Activated naive CD4-positive, alpha-beta T cell treated with anti-CD3 and anti-CD28 coated beads, Interleukin-2, amount 10 ng/mL, durations not matched to agents 7 days and 5 days (primary cell): ENCODE results near the gene LIPT2.

Experiments
- CTCF ChIA-PET: fragments of 350-600 bp; sonication (Branson Sonifier 250); formaldehyde crosslinking; loops from one replicate; lab custom pipeline; 2021; ENCODE audit warnings: antibody characterized with exemption; lab: Charles Lee
- DNase-seq: peaks from one replicate; pipeline ENCODE4 v3.0.0-alpha.2; 2020
- H3K27ac Mint-ChIP-seq: one replicate; pipeline ENCODE4 v1.8.0; 2021; ENCODE audit warnings: mild to moderate bottlenecking, moderate library complexity, mixed read lengths
- H3K27me3 Mint-ChIP-seq: one replicate; pipeline ENCODE4 v1.8.0; 2021; ENCODE audit warnings: mild to moderate bottlenecking, mixed read lengths
- H3K36me3 Mint-ChIP-seq: one replicate; pipeline ENCODE4 v1.8.0; 2021; ENCODE audit warnings: mixed read lengths
- H3K4me1 Mint-ChIP-seq: one replicate; pipeline ENCODE4 v1.8.0; 2021; ENCODE audit warnings: mixed read lengths
- H3K4me3 Mint-ChIP-seq: one replicate; pipeline ENCODE4 v1.8.0; 2021; ENCODE audit warnings: mild to moderate bottlenecking, moderate library complexity, mixed read lengths
- H3K9me3 Mint-ChIP-seq: one replicate; pipeline ENCODE4 v1.8.0; 2021; ENCODE audit warnings: mixed read lengths

LIPT2 gene

DNA sequence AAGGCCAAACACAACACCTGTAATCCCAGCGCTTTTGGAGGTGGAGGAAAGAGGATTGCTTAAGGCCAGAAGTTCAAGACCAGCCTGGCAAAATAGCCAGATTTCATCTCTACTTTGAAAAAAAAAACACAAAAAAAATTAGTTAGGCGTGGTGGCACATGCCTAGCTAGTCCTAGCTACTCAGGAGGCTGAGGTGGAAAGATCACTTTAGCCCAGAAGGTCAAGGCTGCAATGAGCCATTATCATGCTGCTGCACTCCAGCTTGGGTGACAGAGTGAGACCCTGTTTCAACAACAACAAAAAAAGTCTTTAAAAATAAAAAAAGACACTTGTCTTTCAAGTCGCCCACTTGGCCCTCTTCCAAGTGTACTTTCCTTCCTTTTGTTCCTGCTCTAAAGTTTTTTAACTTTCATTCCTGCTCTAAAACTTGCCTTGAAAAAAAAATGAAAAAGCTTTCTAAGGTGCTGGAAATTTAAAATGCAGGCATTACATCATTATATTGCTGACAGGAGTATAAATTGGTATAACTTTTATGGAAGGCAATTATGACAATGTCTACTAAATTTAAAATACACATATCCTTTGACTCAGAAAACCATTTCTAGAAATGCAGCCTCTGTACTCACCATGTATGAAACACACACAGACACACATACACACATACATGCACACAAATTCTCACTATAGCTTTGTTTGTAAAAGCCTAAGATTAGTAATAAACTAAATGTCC lies 12.7 kb downstream of the LIPT2 start:
- no peaks in the 10 kb centered on the region for H3K36me3 Mint-ChIP-seq
- H3K4me3 Mint-ChIP-seq, result no peak overlapping the region
- no peaks in the 10 kb centered on the region for H3K4me1 Mint-ChIP-seq
- no peaks in the 10 kb centered on the region for H3K27me3 Mint-ChIP-seq
- H3K27ac Mint-ChIP-seq, result no peak overlapping the region
- CTCF ChIA-PET, result interaction anchor here (1.3 to 3.1 kb wide), 2 partner anchors 28 to 259 kb away, joined by 3 to 17 read pairs; no protein-coding TSS in a partner anchor
- H3K9me3 Mint-ChIP-seq, result no peaks in the 10 kb centered on the region
- no peak for DNase-seq

DNA sequence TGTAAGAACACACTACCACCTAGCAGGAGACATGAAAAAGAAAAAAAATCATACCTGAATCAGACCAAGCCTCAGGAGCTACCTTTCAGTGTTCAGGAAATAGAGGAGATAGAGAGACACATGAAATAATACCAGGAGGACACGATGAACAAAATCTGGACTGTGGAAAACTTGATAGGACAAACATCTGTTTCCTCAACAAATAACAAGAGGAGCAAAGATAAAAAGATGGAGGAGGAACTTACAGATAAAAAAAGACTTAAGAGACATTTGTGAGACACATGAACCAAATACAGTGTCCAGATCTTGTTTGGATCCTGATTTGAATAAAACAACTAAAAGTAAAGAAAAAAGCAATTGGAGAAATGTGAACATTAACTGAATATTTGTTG lies 13.8 kb downstream of the LIPT2 start:
- Mint-ChIP-seq H3K4me3 (no peak overlapping the region), H3K27ac (no peak overlapping the region), H3K9me3 (no peaks in the 10 kb centered on the region), H3K36me3 (no peaks in the 10 kb centered on the region), H3K4me1 (no peaks in the 10 kb centered on the region), H3K27me3 (no peaks in the 10 kb centered on the region)
- no peak for DNase-seq
- CTCF ChIA-PET, result interaction anchor here (3.1 kb wide), 1 partner anchor 27 kb away, joined by 17 read pairs; no protein-coding TSS in a partner anchor

GRCh38 chr11:74478877-74479731 lies 14.4 kb downstream of the LIPT2 start:
- Mint-ChIP-seq H3K27me3 (no peaks in the 10 kb centered on the region), H3K4me3 (no peak overlapping the region), H3K9me3 (no peaks in the 10 kb centered on the region), H3K27ac (no peak overlapping the region), H3K36me3 (no peaks in the 10 kb centered on the region), H3K4me1 (no peaks in the 10 kb centered on the region)
- CTCF ChIA-PET, result interaction anchor here (3.1 kb wide), 1 partner anchor 26 kb away, joined by 17 read pairs; no protein-coding TSS in a partner anchor
- DNase-seq, result no peak

GRCh38 chr11:74476536-74476935 lies 17.0 kb downstream of the LIPT2 start:
- H3K27me3 Mint-ChIP-seq, result peaks cover 8% of the 10 kb centered on the region
- CTCF ChIA-PET, result interaction anchor here (1.7 kb wide), 1 partner anchor 23 kb away, joined by 4 read pairs; no protein-coding TSS in a partner anchor

DNA sequence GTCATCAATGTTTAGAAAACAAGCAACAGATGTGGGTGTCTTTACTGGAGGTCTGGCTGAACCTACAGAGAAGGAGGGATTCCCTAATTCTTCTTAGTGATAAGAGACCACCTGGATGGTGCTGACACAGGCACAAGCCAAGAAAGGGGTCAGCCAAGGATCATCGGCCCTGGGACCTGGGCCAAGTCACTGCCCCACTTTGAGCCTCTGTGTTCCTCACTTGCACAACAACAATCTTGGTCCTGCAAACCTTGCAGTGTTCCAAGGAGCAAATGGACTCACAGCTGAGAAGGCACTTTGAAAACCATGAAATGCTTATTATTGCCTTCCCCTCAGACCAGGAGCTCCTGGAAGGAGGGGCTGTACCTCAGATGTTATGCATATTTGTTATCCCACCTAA lies 19.2 kb downstream of the LIPT2 start:
- Mint-ChIP-seq H3K4me3 (no peak overlapping the region), H3K36me3 (no peaks in the 10 kb centered on the region), H3K4me1 (peaks cover 5% of the 10 kb centered on the region), H3K27me3 (peaks cover 17% of the 10 kb centered on the region), H3K27ac (no peak overlapping the region), H3K9me3 (no peaks in the 10 kb centered on the region)
- no peak for DNase-seq
- CTCF ChIA-PET, result no interaction called here

More at GRCh38 chr11:74476536-74476935, 17.0 kb downstream of the LIPT2 start:
- H3K9me3 Mint-ChIP-seq, result no peaks in the 10 kb centered on the region
- DNase-seq, result no peak
- peaks cover 5% of the 10 kb centered on the region for H3K4me1 Mint-ChIP-seq
- no peak overlapping the region for H3K27ac Mint-ChIP-seq
- no peak overlapping the region for H3K4me3 Mint-ChIP-seq
- H3K36me3 Mint-ChIP-seq, result no peaks in the 10 kb centered on the region

DNA sequence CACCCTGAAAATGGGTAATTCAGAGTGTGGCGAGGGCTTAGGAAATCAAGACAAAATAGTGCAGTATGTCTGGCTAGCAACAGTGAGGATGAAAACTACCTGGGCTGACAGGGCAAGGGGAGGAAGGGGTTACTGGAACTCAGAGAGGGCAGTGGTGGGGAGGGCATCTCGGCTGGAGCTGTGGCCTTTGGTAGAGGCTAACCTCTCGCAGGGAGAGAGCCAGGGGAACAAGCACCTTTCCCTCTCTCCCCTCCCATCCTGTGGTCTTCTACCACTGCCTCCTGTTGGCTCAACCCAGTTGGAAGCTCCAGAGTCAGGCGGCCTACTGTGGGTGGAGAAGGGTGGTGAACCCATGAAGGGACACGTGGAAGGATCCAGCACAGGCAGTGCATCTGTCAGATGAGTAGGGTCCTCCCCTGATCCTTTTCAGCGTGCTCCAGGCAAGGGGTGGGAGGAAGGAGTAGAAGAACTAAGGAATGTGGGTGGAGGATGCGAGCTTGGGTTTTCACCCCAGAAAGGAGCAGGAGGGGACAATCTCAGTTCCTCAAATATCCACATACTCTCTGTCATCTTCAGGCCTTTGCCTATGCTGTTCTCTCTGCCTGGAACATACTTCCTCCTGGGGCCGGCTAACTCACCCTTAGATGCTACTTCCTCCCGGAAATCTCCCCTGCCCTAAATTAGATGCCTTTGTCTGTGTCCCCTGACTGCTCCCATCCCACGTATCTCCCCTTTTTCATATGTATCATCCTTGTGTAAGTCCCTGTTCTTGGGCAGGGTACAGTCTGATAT lies 19.9 kb downstream of the LIPT2 start:
- Mint-ChIP-seq H3K27ac (no peak overlapping the region), H3K9me3 (no peaks in the 10 kb centered on the region), H3K27me3 (peaks cover 22% of the 10 kb centered on the region), H3K36me3 (no peaks in the 10 kb centered on the region), H3K4me1 (peaks cover 5% of the 10 kb centered on the region), H3K4me3 (no peak overlapping the region)
- DNase-seq, result no peak
- CTCF ChIA-PET, result no interaction called here

DNA sequence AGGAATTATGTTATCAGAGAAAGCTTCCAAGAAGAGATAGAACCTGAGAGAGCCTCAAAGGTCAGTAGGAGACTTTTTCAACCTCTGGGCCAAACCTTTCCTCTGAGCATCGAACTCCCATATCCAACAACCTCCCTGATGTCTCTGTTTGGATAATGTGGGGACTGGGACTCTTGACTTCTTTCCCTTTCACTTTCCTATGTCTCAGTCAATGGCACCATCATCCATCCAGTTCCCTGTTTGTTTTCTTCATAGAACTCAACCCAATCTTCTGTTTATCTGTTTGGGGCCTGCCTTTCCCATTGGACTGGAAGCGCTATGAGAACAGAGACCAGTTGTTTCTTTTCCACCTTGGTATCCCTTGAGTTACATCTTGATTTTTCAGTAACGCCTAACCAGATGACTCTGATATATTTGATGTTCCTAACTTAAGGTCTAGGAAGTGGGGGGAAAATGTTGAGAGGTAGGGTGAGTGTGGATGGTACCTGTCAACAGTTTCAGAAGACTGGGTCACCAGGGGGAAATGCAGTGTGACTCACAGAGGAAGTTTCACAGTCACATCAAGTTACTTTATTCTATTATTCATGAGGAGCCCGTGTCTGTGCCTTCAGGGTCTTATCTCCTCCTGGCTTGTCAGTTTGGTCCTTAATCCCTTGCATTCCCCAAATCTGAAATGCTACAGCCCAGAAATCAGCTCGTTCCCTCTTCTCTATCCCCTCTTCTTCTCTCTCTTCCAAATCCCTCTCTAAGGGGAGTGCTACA lies 21.7 kb downstream of the LIPT2 start:
- peaks cover 40% of the 10 kb centered on the region for H3K27me3 Mint-ChIP-seq
- no peaks in the 10 kb centered on the region for H3K9me3 Mint-ChIP-seq
- H3K27ac Mint-ChIP-seq, result no peak overlapping the region
- H3K36me3 Mint-ChIP-seq, result no peaks in the 10 kb centered on the region
- H3K4me3 Mint-ChIP-seq, result no peak overlapping the region
- no peak for DNase-seq
- peaks cover 9% of the 10 kb centered on the region for H3K4me1 Mint-ChIP-seq
- CTCF ChIA-PET, result no interaction called here

DNA sequence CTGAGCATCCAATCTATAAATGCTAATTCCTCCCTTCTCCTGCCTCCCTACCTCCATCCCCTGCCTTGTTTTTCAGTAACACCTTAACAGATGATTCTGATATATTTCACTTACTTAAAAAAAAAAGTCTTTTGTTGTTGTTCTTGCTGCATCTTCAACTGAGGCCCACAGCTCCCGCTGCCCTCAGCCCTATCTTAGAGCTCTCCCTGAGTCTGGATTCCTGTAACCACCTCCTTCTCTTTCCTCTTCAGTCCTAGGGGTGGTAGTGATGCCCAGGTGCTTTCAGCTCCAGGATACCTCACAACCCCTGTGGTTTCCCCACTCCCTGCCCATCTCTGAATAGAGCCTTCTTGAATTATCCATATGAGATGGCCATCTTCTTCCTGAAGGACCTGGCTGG lies 22.5 kb downstream of the LIPT2 start:
- Mint-ChIP-seq H3K4me1 (peaks cover 9% of the 10 kb centered on the region), H3K36me3 (no peaks in the 10 kb centered on the region), H3K27me3 (peaks cover 48% of the 10 kb centered on the region), H3K4me3 (no peak overlapping the region), H3K9me3 (no peaks in the 10 kb centered on the region), H3K27ac (no peak overlapping the region)
- CTCF ChIA-PET, result interaction anchor here (0.7 to 1.4 kb wide), 2 partner anchors 17 to 35 kb away, joined by 3 read pairs; no protein-coding TSS in a partner anchor
- no peak for DNase-seq

GRCh38 chr11:74470526-74470925 lies 23.0 kb downstream of the LIPT2 start:
- Mint-ChIP-seq H3K4me1 (peaks cover 9% of the 10 kb centered on the region), H3K9me3 (no peaks in the 10 kb centered on the region), H3K27ac (no peak overlapping the region), H3K4me3 (no peak overlapping the region), H3K27me3 (peaks cover 53% of the 10 kb centered on the region), H3K36me3 (no peaks in the 10 kb centered on the region)
- DNase-seq, result no peak
- CTCF ChIA-PET, result interaction anchor here (0.7 to 1.4 kb wide), 2 partner anchors 17 to 35 kb away, joined by 3 read pairs; no protein-coding TSS in a partner anchor

GRCh38 chr11:74468936-74469335 lies 24.6 kb downstream of the LIPT2 start:
- no peak for DNase-seq
- H3K9me3 Mint-ChIP-seq, result no peaks in the 10 kb centered on the region

GRCh38 chr11:74468521-74468920 lies 25.0 kb downstream of the LIPT2 start:
- Mint-ChIP-seq H3K4me1 (peaks cover 9% of the 10 kb centered on the region), H3K27ac (no peak overlapping the region), H3K27me3 (peaks cover 69% of the 10 kb centered on the region), H3K4me3 (no peak overlapping the region), H3K9me3 (no peaks in the 10 kb centered on the region), H3K36me3 (no peaks in the 10 kb centered on the region)
- CTCF ChIA-PET, result no interaction called here
- DNase-seq, result no peak

More at GRCh38 chr11:74468936-74469335, 24.6 kb downstream of the LIPT2 start:
- no peak overlapping the region for H3K27ac Mint-ChIP-seq
- no peak overlapping the region for H3K4me3 Mint-ChIP-seq
- CTCF ChIA-PET, result no interaction called here
- no peaks in the 10 kb centered on the region for H3K36me3 Mint-ChIP-seq
- peaks cover 65% of the 10 kb centered on the region for H3K27me3 Mint-ChIP-seq
- peaks cover 9% of the 10 kb centered on the region for H3K4me1 Mint-ChIP-seq

DNA sequence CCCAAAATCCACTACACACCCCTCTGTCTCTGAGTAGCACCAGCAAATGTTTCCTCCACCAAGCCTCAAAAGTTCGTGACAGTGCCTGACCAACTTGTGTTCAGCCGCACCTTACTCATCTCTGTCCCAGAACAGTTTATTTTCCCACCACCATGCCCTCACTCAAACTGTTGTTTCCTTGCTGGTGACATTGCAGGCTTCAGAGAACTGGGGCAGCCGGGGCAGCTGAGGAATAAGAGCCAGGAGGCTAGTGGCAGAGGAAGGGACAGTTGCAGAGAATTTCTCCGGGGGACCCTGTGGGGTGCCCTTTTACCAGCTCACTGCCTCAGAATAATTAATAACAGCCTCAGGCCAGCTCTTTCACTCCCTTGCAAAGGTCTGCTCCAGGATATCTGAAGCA lies 25.5 kb downstream of the LIPT2 start:
- CTCF ChIA-PET, result no interaction called here
- H3K4me3 Mint-ChIP-seq, result no peak overlapping the region

More for the DNA sequence above, 25.5 kb downstream of the LIPT2 start:
- Mint-ChIP-seq H3K27me3 (peaks cover 74% of the 10 kb centered on the region), H3K36me3 (no peaks in the 10 kb centered on the region), H3K27ac (no peak overlapping the region), H3K9me3 (no peaks in the 10 kb centered on the region), H3K4me1 (peaks cover 9% of the 10 kb centered on the region)
- no peak for DNase-seq
